WTC11 (cell line): Measurements from ENCODE around the gene CBFA2T2.

ENCODE experiments used
- ATF2 ChIP-seq: sonication (generic); formaldehyde crosslinking; IDR thresholded peaks from 2 replicates; pipeline ENCODE4 v1.8.1; 2022; ENCODE audit warnings: low read depth, missing genetic modification reagents, borderline replicate concordance
- ATF3 ChIP-seq: sonication (generic); formaldehyde crosslinking; conservative IDR thresholded peaks from 2 replicates; pipeline ENCODE4 v1.8.1; 2022; ENCODE audit warnings: mild to moderate bottlenecking, missing genetic modification reagents
- MXD4 ChIP-seq: fragments of 250-450 bp; sonication (Bioruptor Pico); IDR thresholded peaks from 2 replicates; pipeline ENCODE4 v1.8.0; 2021; ENCODE audit warnings: mild to moderate bottlenecking, moderate library complexity, borderline replicate concordance
- SOX15 ChIP-seq: fragments of 250-450 bp; sonication (Bioruptor Pico); IDR thresholded peaks from 2 replicates; pipeline ENCODE4 v1.9.0; 2021; ENCODE audit warnings: mild to moderate bottlenecking
- SP1 ChIP-seq: sonication (generic); formaldehyde crosslinking; conservative IDR thresholded peaks from 2 replicates; pipeline ENCODE4 v1.8.1; 2022; ENCODE audit warnings: missing genetic modification reagents
- TP53 ChIP-seq: sonication (generic); formaldehyde crosslinking; IDR thresholded peaks from 2 replicates; pipeline ENCODE4 v1.8.1; 2023; ENCODE audit warnings: mild to moderate bottlenecking, missing genetic modification reagents
- ZSCAN18 ChIP-seq: fragments of 250-450 bp; sonication (Bioruptor Pico); IDR thresholded peaks from 2 replicates; pipeline ENCODE4 v2.1.2; 2022; ENCODE audit warnings: mild to moderate bottlenecking, moderate library complexity
- TF ChIP-seq, protein P1 (sequence below): fragments of 200-600 bp; IDR thresholded peaks from 2 replicates; pipeline ENCODE4 v1.8.0; 2022; ENCODE audit warnings: antibody characterized with exemption
- TF ChIP-seq, protein P2 (sequence below): sonication (generic); formaldehyde crosslinking; IDR thresholded peaks from 2 replicates; pipeline ENCODE4 v1.8.0; 2022; ENCODE audit warnings: mild to moderate bottlenecking, missing genetic modification reagents

- TF ChIP-seq, protein P1, sequence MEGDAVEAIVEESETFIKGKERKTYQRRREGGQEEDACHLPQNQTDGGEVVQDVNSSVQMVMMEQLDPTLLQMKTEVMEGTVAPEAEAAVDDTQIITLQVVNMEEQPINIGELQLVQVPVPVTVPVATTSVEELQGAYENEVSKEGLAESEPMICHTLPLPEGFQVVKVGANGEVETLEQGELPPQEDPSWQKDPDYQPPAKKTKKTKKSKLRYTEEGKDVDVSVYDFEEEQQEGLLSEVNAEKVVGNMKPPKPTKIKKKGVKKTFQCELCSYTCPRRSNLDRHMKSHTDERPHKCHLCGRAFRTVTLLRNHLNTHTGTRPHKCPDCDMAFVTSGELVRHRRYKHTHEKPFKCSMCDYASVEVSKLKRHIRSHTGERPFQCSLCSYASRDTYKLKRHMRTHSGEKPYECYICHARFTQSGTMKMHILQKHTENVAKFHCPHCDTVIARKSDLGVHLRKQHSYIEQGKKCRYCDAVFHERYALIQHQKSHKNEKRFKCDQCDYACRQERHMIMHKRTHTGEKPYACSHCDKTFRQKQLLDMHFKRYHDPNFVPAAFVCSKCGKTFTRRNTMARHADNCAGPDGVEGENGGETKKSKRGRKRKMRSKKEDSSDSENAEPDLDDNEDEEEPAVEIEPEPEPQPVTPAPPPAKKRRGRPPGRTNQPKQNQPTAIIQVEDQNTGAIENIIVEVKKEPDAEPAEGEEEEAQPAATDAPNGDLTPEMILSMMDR, result no peak
- TF ChIP-seq MXD4 (CRISPR knock-in tag), result no peak
- no peak for TF ChIP-seq SP1 (CRISPR knock-in tag)
- TF ChIP-seq ATF3 (CRISPR knock-in tag), result no peak
- TF ChIP-seq SOX15 (CRISPR knock-in tag), result no peak
- no peak for TF ChIP-seq ATF2
- no peak for TF ChIP-seq TP53 (CRISPR knock-in tag)
- TF ChIP-seq, protein P2, sequence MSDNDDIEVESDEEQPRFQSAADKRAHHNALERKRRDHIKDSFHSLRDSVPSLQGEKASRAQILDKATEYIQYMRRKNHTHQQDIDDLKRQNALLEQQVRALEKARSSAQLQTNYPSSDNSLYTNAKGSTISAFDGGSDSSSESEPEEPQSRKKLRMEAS (CRISPR knock-in tag), result no peak
- TF ChIP-seq ZSCAN18 (CRISPR knock-in tag), result no peak
Observed at GRCh38 chr20:33658929-33659328, 169.0 kb downstream of the CBFA2T2 start.
